Epidermal melanocyte (primary cell): Measurements from ENCODE around the gene CDHR5.

Experiments used
- DNase-seq: peaks from one replicate; pipeline ENCODE4 v3.0.0; 2011; ENCODE audit warnings: low spot score; ENCODE audit not compliant: insufficient read length

The CDHR5 gene

DNA sequence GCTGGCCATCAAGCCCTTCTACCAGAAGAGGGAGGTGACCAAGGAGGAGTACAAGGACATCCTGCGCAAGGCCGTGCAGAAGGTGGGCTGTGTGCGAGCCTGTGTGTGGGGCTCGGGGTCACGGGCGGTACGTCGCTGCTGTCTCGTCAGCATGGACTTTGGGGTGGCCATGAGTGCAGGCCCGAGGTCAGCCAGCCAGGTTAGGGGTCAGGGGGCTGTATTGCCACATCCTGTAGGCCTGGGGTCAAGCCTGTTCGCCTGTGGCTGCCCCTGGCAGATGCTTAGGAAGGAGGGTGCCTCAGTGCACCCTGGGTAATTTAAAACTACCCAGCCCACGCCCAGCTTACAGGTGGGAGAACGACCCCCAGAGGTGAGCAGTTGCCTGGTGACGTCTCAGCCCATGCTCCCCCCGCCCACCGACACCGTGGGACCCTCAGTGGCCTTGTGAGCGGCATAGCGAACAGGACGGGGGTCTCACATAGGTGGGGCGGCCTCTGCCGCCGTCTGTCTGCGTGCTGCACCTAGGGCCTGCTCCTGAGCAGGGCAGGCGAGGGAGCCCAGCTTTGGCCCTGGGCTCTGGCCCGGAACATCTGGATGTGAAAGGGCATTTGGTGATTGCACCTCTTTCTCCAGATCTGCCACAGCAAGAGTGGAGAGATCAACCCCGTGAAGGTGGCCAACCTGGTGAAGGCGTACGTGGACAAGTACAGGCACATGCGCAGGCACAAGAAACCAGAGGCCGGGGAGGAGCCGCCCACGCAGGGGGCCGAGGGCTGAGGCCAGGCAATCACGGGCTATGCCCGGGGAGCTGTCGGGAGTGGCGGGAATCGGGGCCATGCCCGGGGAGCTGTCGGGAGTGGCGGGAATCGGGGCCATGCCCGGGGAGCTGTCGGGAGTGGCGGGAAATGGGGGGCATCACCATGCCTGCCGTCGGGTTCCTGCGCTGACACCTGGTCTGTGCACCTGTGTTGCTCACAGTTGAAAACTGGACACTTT, 13.5 kb downstream of the CDHR5 start:
- DNase-seq: no peak

- DNase-seq: no peak
Observed at GRCh38 chr11:610146-610801, 14.5 kb downstream of the CDHR5 start.

- DNase-seq: no peak
Observed at GRCh38 chr11:609341-609811, 15.4 kb downstream of the CDHR5 start.

DNA sequence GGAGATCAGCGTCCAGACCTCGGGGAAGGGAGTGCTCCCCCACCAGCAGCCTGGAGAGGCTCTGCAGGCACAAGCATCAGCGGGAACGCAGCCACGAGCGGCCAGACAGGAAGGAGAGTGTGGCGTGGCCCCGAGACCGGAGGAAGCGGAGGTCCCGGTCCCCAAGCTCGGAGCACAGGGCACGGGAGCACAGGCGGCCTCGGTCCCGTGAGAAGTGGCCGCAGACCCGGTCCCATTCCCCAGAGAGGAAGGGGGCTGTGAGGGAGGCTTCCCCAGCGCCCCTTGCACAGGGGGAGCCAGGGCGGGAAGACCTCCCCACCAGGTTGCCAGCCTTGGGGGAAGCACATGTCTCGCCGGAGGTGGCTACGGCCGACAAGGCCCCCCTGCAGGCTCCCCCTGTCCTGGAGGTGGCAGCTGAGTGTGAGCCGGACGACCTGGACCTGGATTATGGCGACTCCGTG, 15.9 kb downstream of the CDHR5 start:
- DNase-seq: no peak

DNA sequence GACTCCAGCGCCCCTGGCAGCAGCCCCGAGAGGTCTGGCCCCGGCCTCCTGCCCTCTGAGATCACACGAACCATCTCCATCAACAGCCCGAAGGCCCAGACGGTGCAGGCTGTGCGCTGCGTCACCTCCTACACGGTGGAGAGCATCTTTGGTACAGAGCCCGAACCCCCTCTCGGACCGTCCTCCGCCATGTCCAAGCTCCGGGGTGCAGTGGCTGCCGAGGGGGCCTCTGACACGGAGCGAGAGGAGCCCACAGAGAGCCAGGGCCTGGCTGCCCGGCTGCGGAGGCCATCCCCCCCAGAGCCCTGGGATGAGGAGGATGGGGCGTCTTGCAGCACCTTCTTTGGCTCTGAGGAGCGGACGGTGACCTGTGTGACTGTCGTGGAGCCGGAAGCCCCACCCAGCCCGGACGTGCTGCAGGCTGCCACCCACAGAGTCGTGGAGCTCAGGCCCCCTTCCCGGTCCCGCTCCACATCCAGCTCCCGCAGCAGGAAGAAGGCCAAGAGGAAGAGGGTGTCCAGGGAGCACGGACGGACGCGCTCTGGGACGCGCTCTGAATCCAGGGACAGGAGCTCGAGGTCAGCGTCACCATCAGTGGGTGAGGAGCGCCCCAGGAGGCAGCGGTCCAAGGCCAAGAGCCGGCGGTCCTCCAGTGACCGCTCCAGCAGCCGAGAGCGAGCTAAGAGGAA, 16.6 kb downstream of the CDHR5 start:
- DNase-seq: no peak

GRCh38 chr11:607020-607780, 17.6 kb downstream of the CDHR5 start:
- DNase-seq: no peak

- no peak for DNase-seq
Observed at GRCh38 chr11:606245-606644, 18.5 kb downstream of the CDHR5 start.

- DNase-seq: no peak
Observed at GRCh38 chr11:605286-606129, 19.2 kb downstream of the CDHR5 start.

DNA sequence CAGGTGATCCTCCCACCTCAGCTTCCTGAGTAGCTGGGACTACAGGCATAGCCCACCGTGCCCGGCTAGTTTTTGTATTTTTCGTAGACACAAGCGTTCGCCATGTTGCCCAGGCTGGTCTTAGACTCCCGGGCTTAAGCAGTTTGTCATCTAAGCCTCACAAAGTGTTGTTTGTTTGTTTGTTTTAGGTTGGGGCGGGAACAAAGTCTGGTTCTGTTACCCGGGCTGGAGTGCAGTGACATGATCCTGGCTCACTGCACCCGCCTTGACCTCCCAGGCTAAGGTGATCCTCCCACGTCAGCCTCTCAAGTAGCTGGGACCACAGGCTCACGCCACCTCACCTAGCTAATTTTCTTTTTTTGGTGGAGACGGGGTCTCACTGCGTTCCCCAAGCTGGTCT, 21.6 kb downstream of the CDHR5 start:
- no peak for DNase-seq

DNA sequence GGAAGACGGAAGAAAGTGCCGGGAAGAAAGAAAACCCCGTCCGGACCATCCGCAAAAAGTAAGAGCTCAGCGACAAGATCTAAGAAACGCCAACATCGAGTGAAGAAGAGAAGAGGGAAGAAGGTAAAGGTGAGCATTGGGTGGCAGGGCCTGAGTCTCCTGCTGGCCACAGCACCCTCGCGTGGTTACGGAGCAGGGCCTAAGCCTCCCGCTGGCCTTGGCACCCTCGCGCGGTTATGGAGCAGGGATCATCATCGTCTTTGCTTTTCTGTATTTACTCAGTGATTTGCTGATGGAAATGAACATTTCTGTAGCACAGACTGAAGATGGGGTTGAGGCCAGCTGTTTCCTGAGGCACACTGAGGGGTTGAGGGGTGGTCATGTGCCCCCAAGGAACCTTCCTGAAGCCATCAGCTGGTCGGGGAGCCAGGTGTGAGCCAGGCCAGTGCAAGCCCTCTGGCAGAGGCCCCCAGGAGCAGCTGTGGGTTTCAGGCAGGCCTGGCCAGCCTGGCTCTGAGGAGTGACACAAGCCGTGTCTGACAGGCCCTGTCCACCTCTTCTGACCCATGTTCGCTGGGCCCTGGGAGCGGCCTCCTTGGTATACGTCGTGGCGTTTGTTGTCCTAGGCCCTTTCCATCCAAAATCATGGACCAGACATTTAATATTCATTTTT, 23.0 kb downstream of the CDHR5 start:
- DNase-seq: no peak

DNA sequence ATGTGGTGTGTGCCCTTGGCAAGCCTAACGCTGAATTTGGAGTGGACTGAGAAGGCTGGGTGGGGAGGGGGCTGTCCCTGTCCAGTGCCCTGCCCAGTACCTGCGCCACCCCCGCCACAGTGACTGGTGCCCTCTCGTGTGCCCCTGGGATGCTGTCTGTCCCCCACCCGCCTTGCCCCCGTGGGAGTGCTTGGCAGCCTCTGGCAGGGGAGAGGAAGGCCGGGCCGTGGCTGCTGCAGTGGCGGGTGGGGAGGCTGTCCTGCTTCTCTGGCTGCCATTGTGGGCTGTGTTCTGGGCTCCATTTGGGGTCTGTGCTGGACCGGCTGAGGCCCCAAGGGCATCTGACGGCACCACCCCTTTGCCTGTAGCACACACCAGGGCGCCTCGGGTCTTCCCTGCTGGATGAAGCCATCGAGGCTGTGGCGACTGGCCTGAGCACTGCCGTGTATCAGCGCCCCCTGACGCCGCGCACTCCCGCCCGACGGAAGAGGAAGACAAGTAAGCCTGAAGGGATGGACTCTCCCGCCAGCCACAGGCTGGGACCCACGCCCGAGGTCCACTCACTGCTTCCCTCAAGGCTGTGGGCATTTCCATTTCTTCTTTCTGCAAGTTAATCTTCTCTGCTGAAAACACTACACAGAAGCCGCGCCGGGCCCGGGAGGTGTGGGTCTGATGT, 26.6 kb downstream of the CDHR5 start:
- no peak for DNase-seq

DNA sequence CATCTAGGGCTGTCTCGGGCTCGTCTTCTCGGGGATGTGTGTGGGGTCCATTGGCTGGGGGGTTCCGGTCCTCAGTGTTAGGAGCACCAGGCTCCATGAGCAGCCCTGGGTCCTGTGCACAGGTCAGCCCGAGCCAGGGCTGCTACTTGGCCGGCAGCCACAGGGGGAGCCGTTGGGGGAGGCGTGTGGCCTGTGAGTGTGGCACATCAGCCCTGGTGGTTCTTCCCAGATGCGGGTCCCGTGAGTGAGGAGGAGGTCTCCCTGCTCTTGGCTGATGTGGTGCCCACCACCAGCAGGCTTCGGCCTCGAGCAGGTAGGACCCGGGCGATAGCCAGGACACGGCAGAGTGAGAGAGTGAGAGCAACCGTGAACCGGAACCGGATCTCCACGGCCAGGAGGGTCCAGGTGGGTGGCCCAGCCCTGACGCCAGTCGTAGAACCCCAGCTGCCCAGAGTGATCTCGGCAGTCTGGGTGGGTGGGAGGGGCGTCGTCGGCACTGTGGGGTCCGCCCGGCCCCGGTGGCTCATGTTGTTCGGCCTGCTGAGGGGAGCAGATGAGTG, 27.5 kb downstream of the CDHR5 start:
- no peak for DNase-seq

GRCh38 chr11:596374-596773, 28.4 kb downstream of the CDHR5 start:
- DNase-seq: no peak

GRCh38 chr11:595400-595799, 29.4 kb downstream of the CDHR5 start:
- DNase-seq: no peak

GRCh38 chr11:593347-593746, 31.4 kb downstream of the CDHR5 start:
- DNase-seq: no peak

DNA sequence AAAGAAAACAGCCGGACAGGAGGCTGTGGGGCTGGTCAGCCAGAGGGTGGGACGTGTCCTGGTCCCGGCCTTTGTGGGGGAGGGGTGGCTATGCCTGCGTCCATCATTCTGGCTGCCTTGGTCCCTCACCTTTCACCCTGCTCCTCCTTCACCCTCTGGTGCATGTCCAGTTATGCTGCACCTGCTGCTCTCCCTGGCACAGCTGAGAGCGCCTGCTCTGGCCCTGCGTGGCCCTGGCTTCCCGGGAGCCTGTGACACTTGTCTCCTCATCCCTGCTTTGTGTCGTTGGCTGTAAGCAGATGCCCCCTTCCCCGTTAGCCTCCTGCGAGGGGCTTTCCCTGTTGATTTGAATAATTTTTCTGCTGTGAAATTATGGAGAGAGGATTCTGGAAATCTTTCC, 31.8 kb downstream of the CDHR5 start:
- no peak for DNase-seq

DNA sequence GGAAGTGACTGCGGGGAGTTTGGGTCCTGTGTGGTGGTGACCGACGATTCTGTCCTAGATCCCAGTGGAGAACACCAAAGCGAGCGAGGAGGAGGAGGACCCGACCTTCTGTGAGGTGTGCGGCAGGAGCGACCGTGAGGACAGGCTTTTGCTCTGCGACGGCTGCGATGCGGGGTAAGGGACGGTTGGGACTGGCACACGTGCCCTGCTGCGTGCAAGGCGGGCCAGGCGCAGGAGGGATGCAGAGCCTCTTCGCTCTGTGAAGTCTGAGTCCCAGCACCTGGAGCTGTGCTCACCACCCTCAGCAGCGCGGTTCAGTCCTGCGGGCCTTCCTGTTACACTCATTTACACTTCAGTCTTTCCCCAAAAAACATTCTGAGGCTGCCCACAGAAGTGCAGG, 32.3 kb downstream of the CDHR5 start:
- no peak for DNase-seq

DNA sequence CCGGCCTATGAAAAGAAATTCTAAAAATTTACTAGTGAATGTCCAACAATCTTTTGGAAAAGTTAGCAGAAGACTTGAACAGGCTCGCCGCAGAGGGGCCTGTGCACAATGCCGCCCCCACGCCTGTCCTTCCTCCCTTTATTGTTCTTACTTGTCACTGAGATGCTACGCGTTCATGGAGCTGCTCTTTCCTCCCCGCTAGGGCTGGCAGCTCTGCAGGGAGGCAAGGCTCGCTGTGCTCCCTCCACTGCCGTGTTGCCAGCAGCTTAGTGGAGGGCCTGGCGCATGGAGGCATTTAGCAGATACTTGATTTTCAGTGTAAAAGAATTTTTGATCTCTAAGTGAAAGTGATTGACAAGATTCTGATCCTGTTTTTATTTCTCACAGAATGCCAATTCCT, 33.8 kb downstream of the CDHR5 start:
- DNase-seq: no peak

GRCh38 chr11:589798-590197, 35.0 kb downstream of the CDHR5 start:
- DNase-seq: no peak
